Gastrocnemius medialis (tissue), 4 donors: Measurements from ENCODE around the gene CLDN22. TPM values are rescaled to one million over a fixed set of nuclear protein-coding genes. Genes with fewer than 3 reads are reported as not detected.
"Not testable (repeated sequence)": the region's sequence is repeated elsewhere in the genome, so short reads cannot be mapped to it uniquely, and the experiment has no call there.

ENCODE experiments used
- ATAC-seq, 2 donors: fragments of 150-250 bp; one replicate each; pipeline ENCODE4 v1.9.1; 2016
- DNase-seq, 2 donors: peaks; one replicate each; pipeline ENCODE4 v3.0.0-alpha.2; 2019
- H3K27ac ChIP-seq, 4 donors: fragments of 200-600 bp; sonication (generic); 1 replicate in 1 of 4; 2 replicates in 3 of 4; pipeline ENCODE4 v1.5.1; 2016 to 2018; ENCODE audit warnings: mild to moderate bottlenecking in 2 of 4, moderate library complexity in 1 of 4
- H3K27me3 ChIP-seq, 3 donors: fragments of 200-600 bp; sonication (generic) in 2 of 3; 1 replicate in 1 of 3; 2 replicates in 2 of 3; pipeline versions ENCODE4 v1.5.1 to v1.6.0; 2016 to 2019; ENCODE audit warnings: mild to moderate bottlenecking in 1 of 3, moderate library complexity in 1 of 3
- H3K36me3 ChIP-seq, 2 donors: fragments of 200-600 bp; sonication (generic) in 1 of 2; one replicate each; pipeline ENCODE4 v1.5.1; 2017 to 2018
- H3K4me1 ChIP-seq, 2 donors: fragments of 200-600 bp; sonication (generic) in 1 of 2; one replicate each; pipeline ENCODE4 v1.5.1; 2016 to 2017; ENCODE audit warnings: mild to moderate bottlenecking in 2 of 2
- H3K4me3 ChIP-seq, 4 donors: fragments of 200-600 bp; sonication (generic) in 3 of 4; 1 replicate in 1 of 4; 2 replicates in 3 of 4; pipeline ENCODE4 v1.5.1; 2016 to 2019; ENCODE audit warnings: mild to moderate bottlenecking in 2 of 4
- H3K9me3 ChIP-seq, 3 donors: fragments of 200-600 bp; sonication (generic) in 2 of 3; 1 replicate in 1 of 3; 2 replicates in 2 of 3; pipeline ENCODE4 v1.5.1; 2016 to 2019
- POLR2A ChIP-seq, 2 donors: fragments of 450-650 bp; IDR thresholded peaks; one replicate each; pipeline ENCODE4 v1.6.1; 2017; ENCODE audit warnings: antibody characterized with exemption in 2 of 2, mild to moderate bottlenecking in 2 of 2, moderate library complexity in 2 of 2
- in situ Hi-C, 4 donors: fragments of 200-750 bp; cut with MboI; loops; one replicate each; pipeline versions ENCODE4 v1.15.0 to v1.8.0; 2017; ENCODE audit warnings: low sequenced_read_pairs in 4 of 4
- intact Hi-C: fragments of 100-400 bp; cut with DNase I; formaldehyde crosslinking; loops from one replicate; pipeline ENCODE4 v1.15.1; 2023; ENCODE audit warnings: low total_unique reads
- total RNA-seq, 4 donors: library from RNA; depleted of rRNA; stranded (reverse); fragments of >200 nt; gene quantifications; one replicate each; pipeline versions ENCODE4 v1.1.0 to v1.2.3, GENCODE V29; 2016
- TF ChIP-seq, protein P1 (sequence below), 5 experiments: fragments of 450-650 bp in 3 of 5; fragments of 200-600 bp in 2 of 5; sonication (generic) in 2 of 5; IDR thresholded peaks in 4 of 5; conservative IDR thresholded peaks in 1 of 5; 1 replicate in 4 of 5; 2 replicates in 1 of 5; pipeline ENCODE4 v1.5.1; 2016 to 2019; ENCODE audit warnings: antibody characterized with exemption in 5 of 5, mild to moderate bottlenecking in 3 of 5, moderate library complexity in 3 of 5

Gene CLDN22
- total RNA-seq, 4 donors from 2014 or later = not detected

DNA sequence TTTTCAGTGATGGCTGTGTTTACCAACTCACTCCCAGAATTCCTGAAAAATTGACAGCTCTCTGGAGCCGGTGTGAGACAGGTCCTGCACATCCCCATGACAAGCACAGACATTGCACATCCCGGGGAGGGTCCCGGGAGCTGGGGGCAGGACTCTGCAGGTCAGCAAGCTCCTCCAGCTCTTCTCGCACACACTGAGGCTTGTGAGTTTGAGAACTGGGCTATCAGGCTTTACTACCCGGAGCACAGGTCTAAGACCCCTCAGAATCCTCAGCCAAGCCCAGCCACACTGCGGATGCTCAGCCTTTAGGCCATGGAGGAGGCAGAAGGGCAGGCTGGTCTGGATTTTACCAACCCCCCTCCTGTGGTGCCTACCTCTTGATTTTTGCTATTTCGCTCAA lies 7.8 kb upstream of the CLDN22 start:
- Histone ChIP-seq H3K27ac (no peak overlapping the region), H3K4me3 (no peak overlapping the region), H3K9me3 (no peaks in the 10 kb centered on the region), H3K4me1 (no peaks in the 10 kb centered on the region), H3K36me3 (no peaks in the 10 kb centered on the region), H3K27me3 (no peaks in the 10 kb centered on the region)
- in situ Hi-C loops = no loop called here
- intact Hi-C loops = no loop called here
- ATAC-seq (no peak), DNase-seq (no peak)
- no peak for TF ChIP-seq POLR2A (IDR thresholded peaks at IDR 0.05)
- TF ChIP-seq, protein P1, sequence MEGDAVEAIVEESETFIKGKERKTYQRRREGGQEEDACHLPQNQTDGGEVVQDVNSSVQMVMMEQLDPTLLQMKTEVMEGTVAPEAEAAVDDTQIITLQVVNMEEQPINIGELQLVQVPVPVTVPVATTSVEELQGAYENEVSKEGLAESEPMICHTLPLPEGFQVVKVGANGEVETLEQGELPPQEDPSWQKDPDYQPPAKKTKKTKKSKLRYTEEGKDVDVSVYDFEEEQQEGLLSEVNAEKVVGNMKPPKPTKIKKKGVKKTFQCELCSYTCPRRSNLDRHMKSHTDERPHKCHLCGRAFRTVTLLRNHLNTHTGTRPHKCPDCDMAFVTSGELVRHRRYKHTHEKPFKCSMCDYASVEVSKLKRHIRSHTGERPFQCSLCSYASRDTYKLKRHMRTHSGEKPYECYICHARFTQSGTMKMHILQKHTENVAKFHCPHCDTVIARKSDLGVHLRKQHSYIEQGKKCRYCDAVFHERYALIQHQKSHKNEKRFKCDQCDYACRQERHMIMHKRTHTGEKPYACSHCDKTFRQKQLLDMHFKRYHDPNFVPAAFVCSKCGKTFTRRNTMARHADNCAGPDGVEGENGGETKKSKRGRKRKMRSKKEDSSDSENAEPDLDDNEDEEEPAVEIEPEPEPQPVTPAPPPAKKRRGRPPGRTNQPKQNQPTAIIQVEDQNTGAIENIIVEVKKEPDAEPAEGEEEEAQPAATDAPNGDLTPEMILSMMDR (IDR thresholded peaks at IDR 0.05 in 4 of 5, conservative IDR thresholded peaks at IDR 0.05 in 1 of 5) = no peak

DNA sequence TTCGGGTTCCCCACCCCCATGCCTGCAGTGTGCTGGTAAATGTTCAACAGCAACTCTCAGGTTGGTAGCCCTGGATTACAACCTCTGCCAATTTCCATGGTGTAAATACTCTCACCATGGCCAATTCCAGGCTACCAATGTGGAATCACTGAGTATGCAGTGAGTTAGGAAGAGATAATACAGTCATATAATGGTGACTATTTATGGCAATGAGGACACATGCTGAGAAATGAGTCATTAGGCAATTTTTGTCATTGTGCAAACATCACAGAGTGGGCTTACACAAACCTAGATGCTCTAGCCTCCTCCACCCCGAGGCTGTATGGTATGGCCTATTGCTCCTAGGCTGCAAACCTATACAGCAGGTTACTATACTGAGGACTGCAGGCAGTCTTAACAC lies 6.8 kb upstream of the CLDN22 start:
- DNase-seq = no peak
- intact Hi-C loops = no loop called here
- no peak overlapping the region for H3K27ac ChIP-seq
- H3K9me3 ChIP-seq = no peaks in the 10 kb centered on the region
- no peaks in the 10 kb centered on the region for H3K27me3 ChIP-seq
- no peaks in the 10 kb centered on the region for H3K4me1 ChIP-seq
- no peak for ATAC-seq
- TF ChIP-seq POLR2A (IDR thresholded peaks at IDR 0.05) = no peak
- TF ChIP-seq, protein P1 (IDR thresholded peaks at IDR 0.05 in 4 of 5, conservative IDR thresholded peaks at IDR 0.05 in 1 of 5) = no peak
- H3K36me3 ChIP-seq = no peaks in the 10 kb centered on the region
- no peak overlapping the region for H3K4me3 ChIP-seq
- in situ Hi-C loops = no loop called here

DNA sequence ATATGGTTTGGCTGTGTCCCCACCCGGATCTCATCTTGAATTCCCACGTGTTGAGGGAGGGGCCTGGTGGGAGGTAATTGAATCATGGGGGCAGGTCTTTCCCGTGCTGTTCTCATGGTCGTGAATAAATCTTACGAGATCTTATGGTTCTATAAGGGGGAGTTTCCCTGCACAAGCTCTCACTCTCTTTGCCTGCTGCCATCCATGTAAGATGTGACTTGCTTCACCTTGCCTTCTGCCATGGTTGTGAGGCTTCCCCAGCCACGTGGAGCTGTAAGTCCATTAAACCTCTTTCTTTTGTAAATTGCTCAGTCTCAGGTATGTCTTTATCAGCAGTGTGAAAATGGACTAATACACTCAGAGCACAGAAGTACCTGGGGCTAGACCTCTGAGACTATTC lies 6.3 kb upstream of the CLDN22 start:
- in situ Hi-C loops, H3K4me3 ChIP-seq, H3K27me3 ChIP-seq, H3K4me1 ChIP-seq, ATAC-seq, DNase-seq, H3K36me3 ChIP-seq, H3K27ac ChIP-seq, intact Hi-C loops, H3K9me3 ChIP-seq: not testable (repeated sequence)

DNA sequence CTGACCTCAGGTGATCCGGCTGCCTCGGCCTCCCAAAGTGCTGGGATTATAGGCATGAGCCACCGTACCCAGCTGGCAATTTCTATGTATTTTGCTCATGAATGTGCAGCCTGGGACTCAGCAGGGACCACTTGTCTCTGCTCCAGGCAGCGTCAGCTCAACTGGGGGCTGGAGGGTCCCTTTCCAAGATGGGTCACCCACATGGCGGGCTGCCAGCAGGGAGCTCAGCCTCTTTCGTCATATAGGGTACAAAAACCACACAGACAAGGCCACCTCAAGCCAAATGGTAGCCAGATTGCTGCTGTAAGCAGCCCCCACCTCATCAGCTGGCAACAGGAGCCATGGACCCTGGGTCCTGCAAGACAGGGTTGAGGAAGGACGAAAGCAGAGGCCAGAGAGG lies 4.5 kb upstream of the CLDN22 start:
- Histone ChIP-seq H3K27me3 (no peaks in the 10 kb centered on the region), H3K4me3 (no peak overlapping the region), H3K9me3 (no peaks in the 10 kb centered on the region), H3K27ac (no peak overlapping the region), H3K36me3 (no peaks in the 10 kb centered on the region), H3K4me1 (no peaks in the 10 kb centered on the region)
- DNase-seq (no peak), ATAC-seq (no peak)
- intact Hi-C loops = no loop called here
- TF ChIP-seq, protein P1 (IDR thresholded peaks at IDR 0.05 in 4 of 5, conservative IDR thresholded peaks at IDR 0.05 in 1 of 5) = no peak
- TF ChIP-seq POLR2A (IDR thresholded peaks at IDR 0.05) = no peak
- in situ Hi-C loops = loop anchor here in 1 of 4 donors (25.0 kb wide), 1 partner anchor 88 kb away; no protein-coding TSS in a partner anchor

DNA sequence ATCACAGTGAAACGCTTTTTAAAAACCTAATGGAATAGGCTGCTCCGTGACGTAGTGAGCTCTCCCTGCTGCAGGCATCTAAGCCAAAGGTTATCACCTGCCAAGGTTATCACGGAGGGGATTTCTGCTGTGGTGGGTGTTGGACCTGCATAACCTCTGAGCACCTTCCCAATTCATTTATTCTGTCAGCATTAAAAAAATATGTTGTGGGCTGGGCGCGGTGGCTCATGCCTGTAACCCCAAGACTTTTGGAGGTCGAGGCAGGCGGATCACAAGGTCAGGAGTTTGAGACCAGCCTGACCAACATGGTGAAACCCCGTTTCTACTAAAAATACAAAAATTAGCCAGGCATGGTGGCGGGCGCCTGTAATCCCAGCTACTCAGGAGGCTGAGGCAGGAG lies 4.0 kb upstream of the CLDN22 start:
- H3K36me3 ChIP-seq, H3K4me1 ChIP-seq, intact Hi-C loops, H3K9me3 ChIP-seq, H3K27me3 ChIP-seq, H3K4me3 ChIP-seq, ATAC-seq, DNase-seq, H3K27ac ChIP-seq: not testable (repeated sequence)
- in situ Hi-C loops = loop anchor here in 1 of 4 donors (25.0 kb wide), 1 partner anchor 88 kb away; no protein-coding TSS in a partner anchor

DNA sequence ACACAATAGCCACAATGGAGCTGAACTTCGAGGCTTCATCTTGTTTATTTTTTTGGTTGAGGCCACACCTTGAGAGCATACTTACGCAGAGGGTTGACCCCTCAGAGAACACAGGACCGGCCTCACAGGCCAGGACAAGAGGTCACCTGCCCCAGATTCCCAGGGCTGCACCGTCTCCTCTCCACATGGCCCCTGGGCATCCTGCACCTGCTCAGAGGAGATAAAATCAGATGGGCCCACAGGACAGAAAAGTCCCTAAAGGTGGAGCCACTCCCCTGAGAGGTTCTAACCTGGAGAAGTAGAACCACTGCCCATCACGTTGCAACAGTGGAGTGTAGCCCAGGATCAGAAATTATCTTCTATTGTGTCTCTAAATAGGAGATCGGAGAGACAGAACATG lies 3.2 kb upstream of the CLDN22 start:
- ATAC-seq (no peak), DNase-seq (no peak)
- H3K4me3 ChIP-seq = no peak overlapping the region
- H3K4me1 ChIP-seq = no peaks in the 10 kb centered on the region
- intact Hi-C loops = no loop called here
- H3K27ac ChIP-seq = no peak overlapping the region
- in situ Hi-C loops = loop anchor here in 1 of 4 donors (25.0 kb wide), 1 partner anchor 89 kb away; no protein-coding TSS in a partner anchor
- H3K9me3 ChIP-seq = no peaks in the 10 kb centered on the region
- H3K27me3 ChIP-seq = no peaks in the 10 kb centered on the region
- TF ChIP-seq, protein P1 (IDR thresholded peaks at IDR 0.05 in 4 of 5, conservative IDR thresholded peaks at IDR 0.05 in 1 of 5) = no peak
- TF ChIP-seq POLR2A (IDR thresholded peaks at IDR 0.05) = no peak
- H3K36me3 ChIP-seq = no peaks in the 10 kb centered on the region
